ENCODE measurements around the gene NID2. TPM values are rescaled to one million over a fixed set of nuclear protein-coding genes. Genes with fewer than 3 reads are reported as not detected.

Gene NID2
- polyA plus RNA-seq, 3 donors from 2014 or later: 0.31 to 0.95 (median 0.35) TPM

DNA sequence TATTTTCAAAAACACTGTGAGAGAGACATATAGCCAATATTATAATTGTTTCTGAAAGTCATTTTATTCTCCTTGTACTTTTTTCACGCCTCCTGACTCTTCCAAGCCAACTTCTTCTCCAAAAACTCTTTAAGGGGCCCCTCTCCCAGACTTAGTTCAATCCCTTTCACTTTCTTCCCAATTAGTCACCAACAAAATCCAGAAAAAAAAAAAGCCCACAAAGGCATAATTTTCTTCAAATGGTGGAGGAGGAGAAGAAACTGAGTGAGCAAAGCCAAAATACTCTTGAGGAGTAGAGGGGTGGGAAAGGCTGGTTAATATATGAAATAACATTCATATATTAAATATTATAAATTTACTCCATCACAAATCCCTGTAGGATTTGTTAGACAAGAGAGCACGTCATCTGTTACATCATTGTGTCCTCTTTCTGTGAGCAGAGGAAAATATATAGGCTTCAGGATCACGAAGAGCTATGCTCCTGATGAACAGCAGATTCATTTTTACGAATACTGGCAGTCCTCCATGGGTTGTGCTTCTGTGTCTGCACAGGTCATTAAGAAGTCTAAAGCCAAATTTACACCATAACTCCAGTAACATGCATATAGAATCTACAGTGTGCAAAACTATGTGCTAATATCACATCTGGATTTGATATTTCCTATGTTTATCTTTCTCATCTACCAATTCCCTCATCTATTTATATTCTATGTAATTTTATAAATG lies 25.9 kb upstream of the NID2 start:
- Mint-ChIP-seq H3K4me3 (no peak overlapping the region), H3K9me3 (no peaks in the 10 kb centered on the region), H3K4me1 (peaks cover 10 to 15% of the 10 kb centered on the region in 2 donors), H3K27me3 (ENCODE audit: low read depth in 3 of 3) (peaks cover 3 to 10% (median 8%) of the 10 kb centered on the region in 3 donors), H3K36me3 (peaks cover 0 to 6% (median 0%) of the 10 kb centered on the region in 3 donors), H3K27ac (no peak overlapping the region)
- DNase-seq: no peak

DNA sequence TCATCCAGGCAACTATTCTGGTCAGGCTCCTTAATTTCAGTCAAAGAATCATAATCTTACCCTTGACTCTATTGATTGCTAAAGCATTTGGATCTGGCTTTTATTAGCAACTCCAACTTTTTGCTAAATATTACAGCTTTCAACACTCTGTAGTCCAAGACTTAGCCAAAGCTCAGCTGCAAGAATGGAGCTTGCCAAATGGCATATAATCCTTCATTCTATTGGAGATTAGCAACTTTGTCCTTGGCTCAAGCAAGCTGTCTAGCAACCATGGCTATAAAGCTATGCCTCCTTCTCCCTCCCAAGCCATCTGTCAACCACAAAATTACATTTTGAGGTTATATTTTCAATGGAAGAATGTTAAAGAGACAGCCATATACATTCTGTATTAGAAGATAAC lies 23.1 kb upstream of the NID2 start:
- Mint-ChIP-seq H3K36me3 (peaks cover 0 to 6% (median 4%) of the 10 kb centered on the region in 3 donors), H3K9me3 (no peaks in the 10 kb centered on the region), H3K27ac (no peak overlapping the region), H3K27me3 (ENCODE audit: low read depth in 3 of 3) (peaks cover 3 to 10% (median 8%) of the 10 kb centered on the region in 3 donors), H3K4me3 (no peak overlapping the region), H3K4me1 (peaks cover 10 to 15% of the 10 kb centered on the region in 2 donors)
- no peak for DNase-seq

DNA sequence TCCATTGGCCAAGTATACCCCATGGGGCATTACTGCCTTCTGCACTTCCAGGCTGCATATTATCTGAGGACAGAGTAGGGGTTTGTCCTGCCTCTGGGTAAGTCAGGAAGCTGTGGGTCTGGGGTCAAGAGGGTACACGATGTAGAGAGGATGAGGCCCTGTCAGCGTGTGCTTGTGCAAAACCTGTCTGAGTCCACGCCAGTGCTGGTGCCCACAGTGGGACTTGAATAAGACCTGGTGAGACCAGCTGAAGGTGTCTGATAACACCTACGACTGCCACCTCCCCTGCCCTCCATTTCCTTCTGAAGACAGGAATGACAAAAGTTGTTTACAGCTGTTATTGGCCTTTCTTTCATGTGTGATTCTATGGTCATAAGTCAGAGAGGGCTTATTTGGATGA lies 22.1 kb upstream of the NID2 start:
- Mint-ChIP-seq H3K27me3 (ENCODE audit: low read depth in 3 of 3) (peaks cover 0 to 10% (median 7%) of the 10 kb centered on the region in 3 donors), H3K9me3 (no peaks in the 10 kb centered on the region), H3K4me3 (no peak overlapping the region), H3K4me1 (peaks cover 10 to 15% of the 10 kb centered on the region in 2 donors), H3K27ac (peak overlapping the region in 4 of 6 donors; percentile 9 to 65 (median 33)), H3K36me3 (peaks cover 0 to 12% (median 4%) of the 10 kb centered on the region in 3 donors)
- peak; percentile 19 to 35 (median 22) for DNase-seq

DNA sequence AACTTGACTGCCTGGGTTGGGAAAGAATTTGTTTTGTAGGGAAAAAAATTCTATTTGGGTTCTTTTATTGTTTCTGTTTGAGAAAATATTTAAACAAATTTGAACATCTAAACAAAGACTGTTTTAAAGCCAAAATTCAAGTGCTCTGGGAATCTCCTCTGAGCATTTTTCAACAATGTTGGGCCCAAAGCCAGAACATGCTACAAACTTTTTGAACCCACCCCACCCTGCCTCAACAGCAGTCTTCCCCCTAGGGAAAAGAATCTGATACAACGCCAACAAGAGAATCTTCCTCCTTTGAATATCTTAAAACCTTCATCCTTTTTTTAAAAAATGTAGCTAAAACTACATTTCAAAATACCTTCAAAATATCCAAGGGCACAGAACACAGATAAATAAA lies 20.4 kb upstream of the NID2 start:
- H3K4me1 Mint-ChIP-seq: peaks cover 16 to 21% of the 10 kb centered on the region in 2 donors

DNA sequence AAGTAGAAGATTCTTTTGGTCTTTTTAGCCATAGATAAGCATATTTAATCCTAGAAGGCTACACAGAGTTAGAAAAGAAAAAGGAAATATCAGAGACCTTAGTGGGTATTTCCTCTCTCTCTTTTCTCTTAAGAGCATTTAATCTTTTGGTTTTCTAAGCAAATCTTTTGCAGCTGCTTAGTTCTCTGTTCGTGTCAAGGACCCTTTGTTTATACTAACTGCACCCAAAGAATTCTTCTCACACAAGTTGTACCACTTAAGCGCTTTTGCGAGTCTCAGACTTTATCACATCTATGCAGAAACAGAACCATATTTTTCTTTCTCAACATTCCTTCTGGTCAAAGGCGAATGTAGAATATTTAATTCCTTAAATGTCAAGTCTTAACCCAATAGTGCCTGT lies 17.9 kb upstream of the NID2 start:
- Mint-ChIP-seq H3K36me3 (peaks cover 0 to 18% (median 4%) of the 10 kb centered on the region in 3 donors), H3K4me1 (peaks cover 23 to 27% of the 10 kb centered on the region in 2 donors), H3K4me3 (no peak overlapping the region), H3K9me3 (peaks cover 0 to 7% (median 0%) of the 10 kb centered on the region in 6 donors), H3K27ac (no peak overlapping the region), H3K27me3 (ENCODE audit: low read depth in 3 of 3) (peaks cover 0 to 10% (median 4%) of the 10 kb centered on the region in 3 donors)
- DNase-seq: no peak

More for the DNA sequence above, 20.4 kb upstream of the NID2 start:
- Mint-ChIP-seq H3K9me3 (peaks cover 0 to 6% (median 0%) of the 10 kb centered on the region in 6 donors), H3K4me3 (no peak overlapping the region), H3K27me3 (ENCODE audit: low read depth in 3 of 3) (peaks cover 0 to 10% (median 7%) of the 10 kb centered on the region in 3 donors), H3K36me3 (peaks cover 0 to 16% (median 4%) of the 10 kb centered on the region in 3 donors), H3K27ac (no peak overlapping the region)
- DNase-seq: no peak

DNA sequence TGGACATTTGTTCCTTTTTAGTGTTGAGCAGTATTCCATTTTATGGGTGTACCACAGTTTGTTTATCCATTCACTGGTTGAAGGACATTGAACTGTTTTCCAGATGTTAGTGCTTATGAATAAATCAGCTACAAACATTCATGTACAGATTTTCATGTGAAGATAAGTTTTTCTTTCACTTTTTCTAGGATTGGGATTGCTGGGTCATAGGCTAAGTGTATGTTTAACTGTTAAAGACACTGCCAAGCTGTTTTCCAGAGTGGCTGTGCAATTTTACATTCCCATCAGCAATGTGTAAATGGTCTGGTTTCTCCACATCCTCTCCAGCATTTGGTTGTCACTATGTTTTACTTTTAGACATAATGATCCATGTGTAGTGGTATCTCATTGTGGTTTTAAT lies 14.0 kb upstream of the NID2 start:
- Mint-ChIP-seq H3K4me1 (peaks cover 13 to 14% of the 10 kb centered on the region in 2 donors), H3K27ac (no peak overlapping the region), H3K4me3 (no peak overlapping the region), H3K27me3 (ENCODE audit: low read depth in 3 of 3) (peaks cover 1 to 2% (median 2%) of the 10 kb centered on the region in 3 donors), H3K36me3 (peaks cover 0 to 12% (median under 1%) of the 10 kb centered on the region in 3 donors), H3K9me3 (peaks cover 0 to 7% (median 0%) of the 10 kb centered on the region in 6 donors)
- no peak for DNase-seq

DNA sequence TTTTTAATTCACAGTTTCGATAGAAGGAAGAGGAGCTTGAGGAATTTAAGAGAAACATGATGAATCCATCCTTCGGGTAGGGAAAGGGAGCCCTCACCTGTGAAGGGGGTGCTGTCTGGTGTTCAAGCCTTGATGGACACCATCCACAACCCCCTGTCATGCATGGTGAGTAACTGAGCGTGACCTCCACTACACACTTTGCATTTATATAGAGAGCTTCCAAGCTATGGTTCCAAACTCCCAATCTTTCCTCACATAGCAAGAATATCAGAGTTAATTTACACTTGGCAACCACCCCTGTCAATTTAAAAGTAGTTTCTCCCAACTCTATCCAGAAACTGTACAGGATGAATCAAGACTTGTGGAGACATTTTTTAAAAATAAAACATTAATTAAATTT lies 13.1 kb upstream of the NID2 start:
- peaks cover 1 to 2% (median 2%) of the 10 kb centered on the region in 3 donors for H3K27me3 Mint-ChIP-seq (ENCODE audit: low read depth in 3 of 3)
- peaks cover 0 to 7% (median 0%) of the 10 kb centered on the region in 6 donors for H3K9me3 Mint-ChIP-seq
- H3K4me1 Mint-ChIP-seq: peaks cover 13 to 14% of the 10 kb centered on the region in 2 donors
- H3K4me3 Mint-ChIP-seq: no peak overlapping the region
- H3K27ac Mint-ChIP-seq: no peak overlapping the region
- no peak for DNase-seq
- H3K36me3 Mint-ChIP-seq: peaks cover 0 to 12% (median 0%) of the 10 kb centered on the region in 3 donors

DNA sequence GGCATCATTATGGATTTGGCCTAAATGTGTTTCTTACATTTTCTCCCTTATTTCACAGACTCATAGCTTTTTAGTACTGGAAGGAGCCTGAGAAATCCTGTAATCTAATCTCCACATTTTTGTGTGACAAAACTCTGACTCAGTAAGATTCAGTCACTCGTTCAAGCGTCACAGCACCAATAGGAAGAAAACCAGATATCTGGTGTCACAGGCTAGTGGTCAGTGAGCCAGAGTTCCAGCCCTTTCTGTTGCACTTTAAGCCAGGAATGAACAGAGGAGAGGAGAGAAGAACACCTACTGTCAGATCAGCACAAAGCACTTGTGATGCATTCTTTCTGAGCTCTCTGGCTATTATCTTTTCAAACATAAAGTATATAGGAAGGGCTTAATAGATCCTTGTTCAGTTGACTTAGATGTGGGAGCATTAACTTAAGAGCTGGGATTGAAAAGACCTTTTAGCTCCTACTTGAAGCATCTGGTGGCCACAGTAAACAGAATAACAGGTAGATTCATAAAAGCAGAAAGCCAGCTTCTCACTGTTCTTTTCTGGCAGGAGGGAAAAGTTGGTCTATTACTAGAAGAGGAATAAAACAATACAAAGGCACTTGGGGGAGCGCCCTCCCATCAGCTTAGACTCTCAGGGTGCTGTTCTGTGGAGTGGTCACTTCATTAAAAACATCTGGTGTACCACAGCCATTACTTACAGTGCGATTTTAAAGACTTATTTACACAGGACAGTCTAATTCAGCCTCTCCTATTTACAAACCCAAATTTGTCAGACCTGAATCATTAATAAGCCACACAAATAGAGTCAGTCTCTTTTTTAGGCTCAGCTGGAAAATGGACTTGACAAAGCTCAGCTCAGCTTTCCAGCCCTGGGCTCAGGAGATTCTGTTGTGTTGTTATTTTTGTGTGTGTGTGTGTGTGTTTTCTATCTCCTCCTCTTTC lies 12.2 kb upstream of the NID2 start:
- H3K9me3 Mint-ChIP-seq: peaks cover 0 to 7% (median 0%) of the 10 kb centered on the region in 6 donors
- peaks cover 2 to 4% (median 2%) of the 10 kb centered on the region in 3 donors for H3K27me3 Mint-ChIP-seq (ENCODE audit: low read depth in 3 of 3)
- no peak for DNase-seq
- H3K27ac Mint-ChIP-seq: no peak overlapping the region
- no peak overlapping the region for H3K4me3 Mint-ChIP-seq
- peaks cover 13 to 14% of the 10 kb centered on the region in 2 donors for H3K4me1 Mint-ChIP-seq
- H3K36me3 Mint-ChIP-seq: peaks cover 0 to 6% (median 0%) of the 10 kb centered on the region in 3 donors

DNA sequence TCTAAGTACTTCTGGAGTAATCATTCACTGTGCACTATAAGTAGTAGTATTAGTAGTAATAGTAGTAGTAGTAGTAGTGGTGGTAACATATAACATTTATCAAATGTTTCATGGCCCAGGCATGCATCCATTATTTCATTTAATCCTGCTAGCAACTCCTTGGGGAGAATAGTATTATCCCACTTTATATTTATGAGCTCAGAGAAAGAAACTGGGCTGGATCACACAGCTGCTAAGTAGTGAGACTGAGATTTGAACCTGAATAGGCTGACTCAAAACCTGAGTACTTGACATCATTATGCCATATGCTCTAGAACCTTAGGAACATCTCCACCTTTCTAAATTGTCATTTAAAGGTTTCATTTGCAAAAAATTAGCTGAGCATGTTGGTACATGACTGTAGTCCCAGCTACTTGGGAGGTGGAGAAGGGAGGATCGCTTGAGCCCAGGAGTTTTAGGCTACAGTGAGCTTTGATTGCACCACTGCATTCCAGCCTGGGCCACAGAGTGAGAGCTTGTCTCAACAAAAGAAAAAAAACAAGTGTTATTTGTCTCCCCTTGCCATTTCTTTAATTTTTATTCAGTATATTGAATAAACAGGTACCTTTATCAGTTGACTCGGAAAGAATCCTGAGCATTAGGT lies 11.4 kb upstream of the NID2 start:
- no peak overlapping the region for H3K27ac Mint-ChIP-seq
- peaks cover 0 to 6% (median 0%) of the 10 kb centered on the region in 3 donors for H3K36me3 Mint-ChIP-seq
- H3K27me3 Mint-ChIP-seq (ENCODE audit: low read depth in 3 of 3): peaks cover 0 to 5% (median 4%) of the 10 kb centered on the region in 3 donors
- H3K9me3 Mint-ChIP-seq: peaks cover 0 to 7% (median 0%) of the 10 kb centered on the region in 6 donors
- H3K4me3 Mint-ChIP-seq: no peak overlapping the region
- no peak for DNase-seq
- peaks cover 13 to 14% of the 10 kb centered on the region in 2 donors for H3K4me1 Mint-ChIP-seq

DNA sequence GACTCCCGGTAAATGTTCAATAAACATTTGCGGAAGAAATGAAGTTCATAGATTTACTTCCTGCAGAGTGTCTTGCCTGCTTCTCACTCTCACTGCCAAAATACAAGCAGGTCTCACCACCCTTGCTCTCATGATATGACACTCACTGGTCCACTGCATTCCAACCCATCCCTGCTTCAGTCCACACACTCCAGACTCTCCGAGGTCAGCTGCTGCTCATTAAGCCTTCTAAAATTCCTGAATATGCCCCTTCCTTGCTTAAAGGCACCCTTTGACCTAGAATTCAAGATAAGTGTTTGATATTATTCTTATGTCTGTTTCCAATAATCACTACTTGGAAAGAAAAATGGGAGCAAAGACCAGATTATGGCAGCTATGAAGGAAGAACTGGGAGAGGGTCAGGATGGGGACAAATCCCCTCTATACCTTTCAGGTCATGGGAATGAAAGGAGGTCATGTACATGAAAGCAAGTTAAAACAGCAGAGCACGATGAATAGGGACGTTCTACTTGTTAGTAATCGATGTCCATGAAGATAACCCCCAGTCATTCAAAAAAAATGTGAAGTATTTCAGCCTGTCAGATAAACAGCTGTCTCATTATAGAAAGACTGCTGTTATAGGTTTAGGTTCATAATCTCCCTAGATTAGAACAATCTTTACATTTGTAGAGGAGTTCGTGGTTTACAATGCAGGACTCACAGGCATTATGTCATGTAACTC lies 10.5 kb upstream of the NID2 start:
- H3K27ac Mint-ChIP-seq: no peak overlapping the region
- H3K27me3 Mint-ChIP-seq (ENCODE audit: low read depth in 3 of 3): peaks cover 0 to 5% (median 5%) of the 10 kb centered on the region in 3 donors
- DNase-seq: no peak
- H3K4me3 Mint-ChIP-seq: no peak overlapping the region
- peaks cover 0 to 3% (median 0%) of the 10 kb centered on the region in 3 donors for H3K36me3 Mint-ChIP-seq
- H3K4me1 Mint-ChIP-seq: peaks cover 9 to 10% of the 10 kb centered on the region in 2 donors
- H3K9me3 Mint-ChIP-seq: peaks cover 0 to 3% (median 0%) of the 10 kb centered on the region in 6 donors

DNA sequence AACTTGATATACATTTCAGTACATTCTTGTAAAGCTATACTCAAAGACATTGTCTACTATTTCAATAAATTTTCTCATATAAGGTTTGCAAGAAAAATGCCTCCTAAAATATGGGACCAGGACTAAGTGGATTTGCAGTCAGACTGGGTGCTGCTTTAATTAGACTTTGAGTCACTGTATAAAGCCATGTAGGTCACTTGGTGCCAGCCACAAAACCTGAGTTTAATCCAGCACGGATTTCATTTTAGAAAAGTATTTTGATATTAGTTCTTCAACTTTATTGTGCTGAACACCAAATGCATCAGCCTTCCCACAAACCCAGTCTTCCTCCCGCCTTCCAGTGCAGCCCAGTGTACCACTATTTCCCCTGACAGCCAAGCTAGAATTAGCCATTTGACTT lies 9.9 kb upstream of the NID2 start:
- Mint-ChIP-seq H3K27ac (no peak overlapping the region), H3K4me1 (peaks cover 3% of the 10 kb centered on the region in 2 donors), H3K27me3 (ENCODE audit: low read depth in 3 of 3) (peaks cover 0 to 8% (median 5%) of the 10 kb centered on the region in 3 donors), H3K9me3 (no peaks in the 10 kb centered on the region), H3K36me3 (no peaks in the 10 kb centered on the region), H3K4me3 (no peak overlapping the region)
- DNase-seq: no peak

DNA sequence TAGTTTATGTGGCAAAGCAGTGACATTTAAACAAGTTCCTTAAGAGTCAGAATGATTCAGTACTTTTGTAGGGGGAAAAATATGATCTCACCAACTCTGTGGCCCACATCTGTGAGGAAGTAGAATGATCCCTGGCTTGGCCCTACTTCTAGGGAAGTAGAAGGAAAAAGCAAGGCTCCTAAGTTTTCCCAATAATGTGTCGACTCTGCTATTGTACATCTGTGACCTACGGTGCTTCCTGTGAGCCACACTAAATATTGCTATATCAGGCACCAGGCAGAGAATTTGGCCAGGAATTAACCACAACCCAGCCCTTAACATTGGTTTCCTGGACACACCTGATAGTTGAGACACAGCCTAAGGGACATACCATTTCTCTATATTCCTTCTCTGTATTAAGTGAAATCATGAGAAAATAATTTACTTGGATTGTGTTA lies 9.3 kb upstream of the NID2 start:
- no peaks in the 10 kb centered on the region for H3K36me3 Mint-ChIP-seq
- DNase-seq: no peak
- no peaks in the 10 kb centered on the region for H3K9me3 Mint-ChIP-seq
- H3K27ac Mint-ChIP-seq: no peak overlapping the region
- peaks cover 0 to 8% (median 5%) of the 10 kb centered on the region in 3 donors for H3K27me3 Mint-ChIP-seq (ENCODE audit: low read depth in 3 of 3)
- no peaks in the 10 kb centered on the region for H3K4me1 Mint-ChIP-seq
- no peak overlapping the region for H3K4me3 Mint-ChIP-seq

Measured in immature natural killer cell (primary cell).